Right atrium auricular region (tissue), 2 donors: ENCODE data around the gene KCNS3. TPM values are rescaled to one million over a fixed set of nuclear protein-coding genes. Genes with fewer than 3 reads are reported as not detected.
"Not testable (repeated sequence)": the region's sequence is repeated elsewhere in the genome, so short reads cannot be mapped to it uniquely, and the experiment has no call there.

Experiments
- DNase-seq: peaks from one replicate; pipeline ENCODE4 v3.0.0-alpha.2; 2019; ENCODE audit warnings: low spot score
- H3K27ac ChIP-seq, 2 donors: fragments of 200-600 bp; sonication (generic); 1 replicate in 1 of 2; 2 replicates in 1 of 2; pipeline ENCODE4 v1.5.1; 2016 to 2019
- H3K27me3 ChIP-seq, 2 donors: fragments of 200-600 bp; sonication (generic); one replicate each; pipeline versions ENCODE4 v1.5.1 to v1.6.0; 2017 to 2019
- H3K36me3 ChIP-seq: fragments of 200-600 bp; sonication (generic); one replicate; pipeline ENCODE4 v1.5.1; 2016
- H3K4me1 ChIP-seq, 2 donors: fragments of 200-600 bp; sonication (generic); one replicate each; pipeline versions ENCODE4 v1.5.1 to v1.6.0; 2017 to 2019
- H3K4me3 ChIP-seq, 2 donors: fragments of 200-600 bp; sonication (generic); 1 replicate in 1 of 2; 2 replicates in 1 of 2; pipeline ENCODE4 v1.5.1; 2017 to 2019; ENCODE audit warnings: mild to moderate bottlenecking in 1 of 2, moderate library complexity in 1 of 2
- H3K9me3 ChIP-seq, 2 donors: fragments of 200-600 bp; sonication (generic); one replicate each; pipeline ENCODE4 v1.5.1; 2019
- total RNA-seq, 2 donors: library from RNA; depleted of rRNA; stranded (reverse); fragments of >200 nt; gene quantifications; one replicate each; pipeline ENCODE4 v1.1.0, GENCODE V29; 2016
- TF ChIP-seq, protein P1 (sequence below), 2 donors: fragments of 200-600 bp; sonication (generic); IDR thresholded peaks; one replicate each; pipeline ENCODE4 v1.5.1; 2019; ENCODE audit warnings: antibody characterized with exemption in 2 of 2

The KCNS3 gene
- total RNA-seq, 2 donors from 2014 or later: 3.7 to 13.7 TPM

DNA sequence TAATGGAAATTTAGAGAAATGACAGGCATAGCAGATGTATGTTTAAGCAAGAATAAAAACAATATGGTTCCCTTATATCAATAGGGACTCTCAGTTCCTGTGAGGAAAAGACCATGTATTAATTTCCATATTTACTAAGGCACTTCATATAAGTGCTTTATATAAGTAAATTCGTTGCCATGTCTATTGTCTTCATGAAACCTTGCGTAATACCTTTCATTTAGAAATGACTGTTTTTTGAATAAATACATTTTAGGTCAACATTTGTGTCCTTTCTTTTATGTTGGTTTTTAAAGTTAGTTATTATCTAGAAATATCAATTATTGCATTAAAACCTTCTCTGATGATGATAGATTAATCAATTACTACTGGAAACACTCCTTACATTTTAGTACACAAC lies 83.3 kb downstream of the KCNS3 start:
- no peak overlapping the region for H3K27ac ChIP-seq
- TF ChIP-seq, protein P1, sequence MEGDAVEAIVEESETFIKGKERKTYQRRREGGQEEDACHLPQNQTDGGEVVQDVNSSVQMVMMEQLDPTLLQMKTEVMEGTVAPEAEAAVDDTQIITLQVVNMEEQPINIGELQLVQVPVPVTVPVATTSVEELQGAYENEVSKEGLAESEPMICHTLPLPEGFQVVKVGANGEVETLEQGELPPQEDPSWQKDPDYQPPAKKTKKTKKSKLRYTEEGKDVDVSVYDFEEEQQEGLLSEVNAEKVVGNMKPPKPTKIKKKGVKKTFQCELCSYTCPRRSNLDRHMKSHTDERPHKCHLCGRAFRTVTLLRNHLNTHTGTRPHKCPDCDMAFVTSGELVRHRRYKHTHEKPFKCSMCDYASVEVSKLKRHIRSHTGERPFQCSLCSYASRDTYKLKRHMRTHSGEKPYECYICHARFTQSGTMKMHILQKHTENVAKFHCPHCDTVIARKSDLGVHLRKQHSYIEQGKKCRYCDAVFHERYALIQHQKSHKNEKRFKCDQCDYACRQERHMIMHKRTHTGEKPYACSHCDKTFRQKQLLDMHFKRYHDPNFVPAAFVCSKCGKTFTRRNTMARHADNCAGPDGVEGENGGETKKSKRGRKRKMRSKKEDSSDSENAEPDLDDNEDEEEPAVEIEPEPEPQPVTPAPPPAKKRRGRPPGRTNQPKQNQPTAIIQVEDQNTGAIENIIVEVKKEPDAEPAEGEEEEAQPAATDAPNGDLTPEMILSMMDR (IDR thresholded peaks at IDR 0.05): no peak
- H3K36me3 ChIP-seq: no peaks in the 10 kb centered on the region
- DNase-seq: no peak
- no peaks in the 10 kb centered on the region for H3K27me3 ChIP-seq
- H3K9me3 ChIP-seq: no peaks in the 10 kb centered on the region
- no peaks in the 10 kb centered on the region for H3K4me1 ChIP-seq
- no peak overlapping the region for H3K4me3 ChIP-seq

DNA sequence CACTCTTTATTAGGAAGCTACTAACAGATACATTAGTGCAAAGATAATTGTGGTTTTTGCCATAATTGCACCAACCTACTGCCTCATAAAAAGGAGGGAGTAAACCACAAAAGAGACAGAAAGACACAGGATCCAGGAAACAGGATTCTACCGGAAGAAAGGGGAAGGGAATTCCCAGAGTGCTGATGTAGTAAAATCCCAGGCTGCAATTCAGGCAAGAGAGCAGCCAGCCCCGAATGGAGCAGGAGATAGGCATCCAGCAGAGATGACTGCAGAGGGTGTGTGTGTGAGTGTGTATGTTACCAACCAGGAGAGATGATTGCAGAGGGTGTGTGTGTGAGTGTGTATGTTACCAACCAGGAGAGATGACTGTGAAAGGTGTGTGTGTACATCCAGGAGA lies 84.4 kb downstream of the KCNS3 start:
- Histone ChIP-seq H3K4me1 (no peaks in the 10 kb centered on the region), H3K36me3 (no peaks in the 10 kb centered on the region)
- DNase-seq: no peak

DNA sequence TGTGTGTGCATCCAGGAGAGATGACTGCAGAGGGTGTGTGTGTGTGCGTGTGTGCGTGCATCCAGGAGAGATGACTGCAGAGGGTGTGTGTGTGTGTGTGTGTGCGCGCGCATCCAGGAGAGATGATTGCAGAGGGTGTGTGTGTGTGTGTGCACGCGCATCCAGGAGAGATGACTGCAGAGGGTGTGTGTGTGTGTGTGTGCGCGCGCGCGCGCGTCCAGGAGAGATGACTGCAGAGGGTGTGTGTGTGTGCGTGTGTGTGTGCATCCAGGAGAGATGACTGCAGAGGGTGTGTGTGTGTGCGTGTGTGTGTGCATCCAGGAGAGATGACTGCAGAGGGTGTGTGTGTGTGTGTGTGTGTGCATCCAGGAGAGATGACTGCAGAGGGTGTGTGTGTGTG lies 85.1 kb downstream of the KCNS3 start:
- H3K9me3 ChIP-seq, H3K36me3 ChIP-seq, H3K27me3 ChIP-seq, H3K27ac ChIP-seq, H3K4me3 ChIP-seq, H3K4me1 ChIP-seq, DNase-seq: not testable (repeated sequence)

More for the DNA sequence above, 84.4 kb downstream of the KCNS3 start:
- H3K4me3 ChIP-seq: no peak overlapping the region
- TF ChIP-seq, protein P1 (IDR thresholded peaks at IDR 0.05): no peak
- no peaks in the 10 kb centered on the region for H3K27me3 ChIP-seq
- H3K27ac ChIP-seq: no peak overlapping the region
- H3K9me3 ChIP-seq: no peaks in the 10 kb centered on the region

DNA sequence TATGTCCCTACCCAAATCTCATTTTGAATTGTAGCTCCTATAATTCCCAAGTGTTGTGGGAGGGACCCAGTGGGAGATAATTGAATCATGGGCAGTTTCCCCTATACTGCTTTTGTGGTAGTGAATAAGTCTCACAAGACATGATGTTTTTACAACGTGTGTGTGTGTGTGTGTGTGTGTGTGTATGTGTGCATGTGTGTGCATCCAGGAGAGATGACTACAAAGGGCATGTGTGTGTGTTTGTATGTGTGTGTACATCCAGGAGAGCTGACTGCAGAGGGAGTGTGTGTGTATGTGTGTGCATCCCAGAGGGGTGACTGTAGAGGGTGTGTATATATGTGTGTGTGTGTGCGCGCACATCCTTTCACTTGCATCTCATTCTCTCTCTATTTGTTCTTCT lies 86.7 kb downstream of the KCNS3 start:
- TF ChIP-seq, protein P1 (IDR thresholded peaks at IDR 0.05): no peak
- Histone ChIP-seq H3K4me1 (no peaks in the 10 kb centered on the region), H3K4me3 (no peak overlapping the region), H3K27ac (no peak overlapping the region), H3K9me3 (no peaks in the 10 kb centered on the region), H3K36me3 (no peaks in the 10 kb centered on the region), H3K27me3 (no peaks in the 10 kb centered on the region)
- DNase-seq: no peak

DNA sequence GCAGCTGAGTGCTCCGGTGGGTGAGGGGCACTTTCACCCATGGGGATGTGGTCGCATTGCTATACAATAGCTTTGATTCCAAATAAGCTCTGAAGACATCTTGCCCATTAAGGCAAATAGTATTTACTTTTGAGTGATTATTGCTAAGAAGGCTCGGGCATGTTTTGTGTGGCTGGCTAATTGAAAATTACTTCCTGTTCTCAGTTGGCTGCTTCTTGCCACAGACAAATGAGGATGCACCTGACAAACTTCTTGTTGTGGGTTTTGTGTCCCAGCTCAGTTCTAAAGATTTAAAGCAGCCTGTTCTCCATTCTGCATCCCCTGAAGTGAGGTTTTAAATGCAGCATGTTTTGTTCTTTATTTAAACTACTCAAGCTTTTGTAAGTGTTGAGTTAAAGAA lies 88.3 kb downstream of the KCNS3 start:
- no peak overlapping the region for H3K27ac ChIP-seq
- H3K4me1 ChIP-seq: no peaks in the 10 kb centered on the region
- no peaks in the 10 kb centered on the region for H3K36me3 ChIP-seq
- no peak overlapping the region for H3K4me3 ChIP-seq
- TF ChIP-seq, protein P1 (IDR thresholded peaks at IDR 0.05): no peak
- no peaks in the 10 kb centered on the region for H3K9me3 ChIP-seq
- DNase-seq: no peak
- H3K27me3 ChIP-seq: no peaks in the 10 kb centered on the region

DNA sequence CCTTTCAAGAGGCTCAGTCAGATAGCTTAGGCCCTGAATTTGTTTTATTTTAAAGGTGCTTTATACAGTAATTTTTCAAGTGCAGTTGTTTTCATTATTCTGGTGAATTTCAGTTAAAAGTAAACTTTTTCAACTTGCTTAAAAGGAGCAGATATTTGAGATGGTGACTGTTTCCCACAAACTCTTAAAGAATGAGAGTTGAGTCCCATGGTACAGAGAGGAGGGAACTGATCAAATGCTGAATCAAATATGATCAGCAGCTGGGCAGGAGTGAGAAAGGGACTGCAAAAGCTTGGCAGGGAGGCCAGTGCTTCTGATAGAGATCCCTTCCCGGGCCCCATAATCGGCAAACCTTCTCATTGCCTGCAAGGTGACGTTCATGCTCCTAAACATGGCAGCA lies 91.2 kb downstream of the KCNS3 start:
- H3K4me1 ChIP-seq: no peaks in the 10 kb centered on the region
- H3K36me3 ChIP-seq: no peaks in the 10 kb centered on the region
- TF ChIP-seq, protein P1 (IDR thresholded peaks at IDR 0.05): no peak
- no peak overlapping the region for H3K27ac ChIP-seq
- no peak for DNase-seq
- no peaks in the 10 kb centered on the region for H3K9me3 ChIP-seq
- H3K27me3 ChIP-seq: no peaks in the 10 kb centered on the region
- no peak overlapping the region for H3K4me3 ChIP-seq
